Activated T-cell treated with anti-CD3 and anti-CD28 coated beads for 24 hours (primary cell): Measurements from ENCODE around the gene ARHGAP22.

Experiments used
- DNase-seq: peaks from one replicate; pipeline ENCODE4 v3.0.0-alpha.2; 2020; ENCODE audit warnings: low read depth

Gene ARHGAP22

GRCh38 chr10:48607356-48608278 lies 2.7 kb upstream of the ARHGAP22 start:
- DNase-seq: no peak

GRCh38 chr10:48606530-48607355 lies 1.9 kb upstream of the ARHGAP22 start:
- no peak for DNase-seq

- no peak for DNase-seq
These were observed 1.1 kb upstream of the ARHGAP22 start for GRCh38 chr10:48605786-48606529.

- DNase-seq: no peak
These were observed 558 bp downstream of the ARHGAP22 start for GRCh38 chr10:48604039-48604990.

- DNase-seq: no peak
These were observed 1.3 kb downstream of the ARHGAP22 start for GRCh38 chr10:48603421-48604038.

GRCh38 chr10:48602401-48603135 lies 2.3 kb downstream of the ARHGAP22 start:
- no peak for DNase-seq

GRCh38 chr10:48601789-48602188 lies 3.1 kb downstream of the ARHGAP22 start:
- DNase-seq: no peak

GRCh38 chr10:48600645-48601505 lies 4.0 kb downstream of the ARHGAP22 start:
- no peak for DNase-seq

GRCh38 chr10:48599830-48600134 lies 5.1 kb downstream of the ARHGAP22 start:
- no peak for DNase-seq

- DNase-seq: no peak
These were observed 5.7 kb downstream of the ARHGAP22 start for GRCh38 chr10:48598936-48599829.

GRCh38 chr10:48598243-48598935 lies 6.5 kb downstream of the ARHGAP22 start:
- DNase-seq: no peak

GRCh38 chr10:48595539-48595932 lies 9.3 kb downstream of the ARHGAP22 start:
- no peak for DNase-seq

GRCh38 chr10:48594803-48595538 lies 9.9 kb downstream of the ARHGAP22 start:
- no peak for DNase-seq

- no peak for DNase-seq
These were observed 10.5 kb downstream of the ARHGAP22 start for GRCh38 chr10:48594371-48594770.

GRCh38 chr10:48592346-48592745 lies 12.5 kb downstream of the ARHGAP22 start:
- no peak for DNase-seq

- DNase-seq: no peak
These were observed 13.9 kb downstream of the ARHGAP22 start for GRCh38 chr10:48590945-48591344.

GRCh38 chr10:48589266-48589665 lies 15.6 kb downstream of the ARHGAP22 start:
- DNase-seq: no peak
